H1 (cell line): ENCODE results near the gene ADAM19. TPM values are rescaled to one million over a fixed set of nuclear protein-coding genes. Genes with fewer than 3 reads are reported as not detected.

Experiments used
- CTCF ChIA-PET: fragments of 300-600 bp; sonication (Branson Sonifier 250); formaldehyde crosslinking; loops from one replicate; lab custom pipeline; 2021; ENCODE audit not compliant: partially characterized antibody; lab: Charles Lee
- POLR2A ChIA-PET: fragments of 300-600 bp; sonication (Branson Sonifier 250); formaldehyde crosslinking; loops from one replicate; lab custom pipeline; 2021; ENCODE audit warnings: inconsistent platforms; ENCODE audit not compliant: partially characterized antibody; lab: Charles Lee
- DNase-seq, 2 experiments: peaks; one replicate each; pipeline versions ENCODE4 v3.0.0 to v3.0.0-alpha.2; 2010 to 2022; ENCODE audit warnings: low spot score in 2 of 2, low read depth in 1 of 2, mixed read lengths in 1 of 2
- FAIRE-seq: peaks from 2 replicates; lab custom pipeline; 2011; peaks lifted over from hg19 to GRCh38; lab: Jason Lieb, UNC
- H2AFZ ChIP-seq: 2 replicates; pipeline ENCODE4 v1.8.1; 2012; ENCODE audit warnings: low read length, inconsistent platforms
- H2AK5ac ChIP-seq: 2 replicates; pipeline ENCODE4 v1.6.1; 2013; ENCODE audit warnings: low read depth, low read length
- H2BK120ac ChIP-seq: replicated peaks from 2 replicates; pipeline ENCODE3; 2013; ENCODE audit warnings: low read depth, low read length, inconsistent platforms
- H2BK12ac ChIP-seq: 2 replicates; pipeline ENCODE4 v1.6.1; 2013; ENCODE audit warnings: low read depth, low read length
- H2BK15ac ChIP-seq: 2 replicates; pipeline ENCODE4 v1.6.1; 2013; ENCODE audit warnings: low read length
- H2BK20ac ChIP-seq: 2 replicates; pipeline ENCODE4 v1.6.1; 2013; ENCODE audit warnings: low read length
- H2BK5ac ChIP-seq: 2 replicates; pipeline ENCODE4 v1.6.1; 2013; ENCODE audit warnings: low read depth, low read length
- H3K14ac ChIP-seq: 2 replicates; pipeline ENCODE4 v1.6.1; 2013; ENCODE audit warnings: inconsistent platforms; ENCODE audit not compliant: insufficient read length
- H3K18ac ChIP-seq: 2 replicates; pipeline ENCODE4 v1.6.1; 2013; ENCODE audit warnings: low read length; ENCODE audit errors: extremely low read depth
- H3K23ac ChIP-seq: 2 replicates; pipeline ENCODE4 v1.6.1; 2013; ENCODE audit warnings: inconsistent platforms; ENCODE audit not compliant: insufficient read length
- H3K23me2 ChIP-seq: 2 replicates; pipeline ENCODE4 v1.6.1; 2013; ENCODE audit warnings: low read depth, low read length
- H3K27ac ChIP-seq: 2 replicates; pipeline ENCODE4 v1.6.1; 2011; ENCODE audit warnings: low read depth, low read length, inconsistent platforms
- H3K27me3 ChIP-seq, 4 experiments: replicated peaks in 1 of 4; 1 replicate in 1 of 4; 2 replicates in 3 of 4; pipeline versions ENCODE4 v1.6.1 to v1.8.1; 2011 to 2013; ENCODE audit warnings: low read length in 3 of 4, mild to moderate bottlenecking in 3 of 4, inconsistent platforms in 2 of 4, mixed read lengths in 2 of 4, moderate library complexity in 1 of 4; ENCODE audit not compliant: control insufficient read depth in 3 of 4, insufficient read depth in 3 of 4; ENCODE audit errors: extremely low read depth in 1 of 4
- H3K36me3 ChIP-seq, 4 experiments: 2 replicates each; pipeline versions ENCODE4 v1.6.1 to v1.8.1; 2011 to 2013; ENCODE audit warnings: mild to moderate bottlenecking in 4 of 4, low read length in 3 of 4, moderate library complexity in 2 of 4, control low read depth in 1 of 4, inconsistent platforms in 1 of 4; ENCODE audit not compliant: insufficient read depth in 4 of 4, control insufficient read depth in 2 of 4
- H3K4ac ChIP-seq: replicated peaks from 2 replicates; pipeline ENCODE3; 2013; ENCODE audit warnings: low read length, low read depth, mixed read lengths, inconsistent platforms; ENCODE audit not compliant: insufficient read length
- H3K4me1 ChIP-seq, 4 experiments: replicated peaks in 1 of 4; 1 replicate in 1 of 4; 2 replicates in 3 of 4; pipeline versions ENCODE4 v1.6.1 to v1.8.1; 2011 to 2013; ENCODE audit warnings: low read length in 3 of 4, inconsistent platforms in 2 of 4, mixed read lengths in 1 of 4; ENCODE audit not compliant: insufficient read depth in 4 of 4, control insufficient read depth in 3 of 4
- H3K4me2 ChIP-seq, 2 experiments: 2 replicates each; pipeline versions ENCODE4 v1.6.1 to v1.8.1; 2011 to 2013; ENCODE audit warnings: low read depth in 2 of 2, low read length in 2 of 2, control low read depth in 1 of 2, inconsistent platforms in 1 of 2, mild to moderate bottlenecking in 1 of 2; ENCODE audit not compliant: insufficient read depth in 1 of 2
- H3K4me3 ChIP-seq, 4 experiments: fragments of 200-600, 300-600 bp in 1 of 4; sonication (generic), shearing (Covaris generic), sonication (Bioruptor Twin) in 1 of 4; 2 replicates each; pipeline versions ENCODE4 v1.5.1 to v1.8.1; 2011 to 2016; ENCODE audit warnings: low read length in 4 of 4, low read depth in 3 of 4, control low read depth in 2 of 4, inconsistent platforms in 2 of 4, mild to moderate bottlenecking in 2 of 4, mixed read lengths in 1 of 4, moderate library complexity in 1 of 4; ENCODE audit not compliant: insufficient read depth in 2 of 4; ENCODE audit errors: extremely low read depth in 1 of 4
- H3K56ac ChIP-seq: replicated peaks from 2 replicates; pipeline ENCODE3; 2013; ENCODE audit warnings: low read depth, mild to moderate bottlenecking, mixed read lengths, low read length, inconsistent platforms; ENCODE audit not compliant: insufficient read length
- H3K79me1 ChIP-seq: 2 replicates; pipeline ENCODE4 v1.6.1; 2013; ENCODE audit warnings: low read depth, low read length, control low read depth
- H3K79me2 ChIP-seq, 2 experiments: 2 replicates each; pipeline versions ENCODE4 v1.6.1 to v1.8.1; 2012 to 2013; ENCODE audit warnings: low read length in 2 of 2, mild to moderate bottlenecking in 2 of 2, inconsistent platforms in 1 of 2; ENCODE audit not compliant: insufficient read depth in 2 of 2, control insufficient read depth in 1 of 2
- H3K9ac ChIP-seq, 4 experiments: replicated peaks in 1 of 4; 1 replicate in 1 of 4; 2 replicates in 3 of 4; pipeline versions ENCODE4 v1.6.1 to v1.8.1; 2011 to 2013; ENCODE audit warnings: low read depth in 3 of 4, low read length in 3 of 4, control low read depth in 2 of 4, mild to moderate bottlenecking in 2 of 4, moderate library complexity in 2 of 4, inconsistent platforms in 1 of 4; ENCODE audit errors: extremely low read depth in 1 of 4
- H3K9me3 ChIP-seq, 2 experiments: 2 replicates each; pipeline versions ENCODE4 v1.6.1 to v1.8.1; 2012 to 2013; ENCODE audit warnings: mild to moderate bottlenecking in 2 of 2, moderate library complexity in 2 of 2, control low read depth in 1 of 2, inconsistent platforms in 1 of 2, low read depth in 1 of 2, low read length in 1 of 2, mixed read lengths in 1 of 2; ENCODE audit not compliant: insufficient read depth in 2 of 2
- H4K20me1 ChIP-seq, 2 experiments: replicated peaks in 1 of 2; 2 replicates each; pipeline versions ENCODE3 to v1.8.1; 2011 to 2013; ENCODE audit warnings: inconsistent platforms in 2 of 2, low read length in 2 of 2, mild to moderate bottlenecking in 1 of 2; ENCODE audit not compliant: insufficient read depth in 2 of 2, control insufficient read depth in 1 of 2
- H4K5ac ChIP-seq: 2 replicates; pipeline ENCODE4 v1.6.1; 2013; ENCODE audit warnings: low read length, low read depth, mixed read lengths, inconsistent platforms; ENCODE audit not compliant: insufficient read length
- H4K8ac ChIP-seq: 2 replicates; pipeline ENCODE4 v1.8.0; 2013; ENCODE audit warnings: mild to moderate bottlenecking, moderate library complexity, low read length, inconsistent platforms; ENCODE audit not compliant: insufficient read depth; ENCODE audit errors: extremely low read depth
- H4K91ac ChIP-seq: replicated peaks from 2 replicates; pipeline ENCODE3; 2013; ENCODE audit warnings: low read length, mixed read lengths, inconsistent platforms; ENCODE audit not compliant: insufficient read length
- BRCA1 ChIP-seq: IDR thresholded peaks from 2 replicates; pipeline ENCODE4 v1.6.1; 2012; ENCODE audit warnings: low read depth, low read length, improper control_type of control experiment
- CBX5 ChIP-seq: fragments of 300-800, 300-1000 bp; sonication (generic); IDR thresholded peaks from 2 replicates; pipeline ENCODE4 v1.7.1; 2016; ENCODE audit warnings: antibody characterized with exemption, low read length, low read depth
- CTCF ChIP-seq, 3 experiments: IDR thresholded peaks; 1 replicate in 2 of 3; 2 replicates in 1 of 3; pipeline versions ENCODE4 v1.5.1 to v1.6.1; 2011; ENCODE audit warnings: low read length in 3 of 3, mild to moderate bottlenecking in 3 of 3, inconsistent platforms in 2 of 3, low read depth in 1 of 3, moderate library complexity in 1 of 3; ENCODE audit not compliant: insufficient read depth in 1 of 3; ENCODE audit errors: control extremely low read depth in 1 of 3
- JUND ChIP-seq: IDR thresholded peaks from 2 replicates; pipeline ENCODE4 v1.6.1; 2011; ENCODE audit warnings: mild to moderate bottlenecking, improper control_type of control experiment, low read length
- KDM4A ChIP-seq: IDR thresholded peaks from one replicate; pipeline ENCODE4 v1.7.1; 2012; ENCODE audit warnings: low read depth, mild to moderate bottlenecking, moderate library complexity, low read length, inconsistent platforms; ENCODE audit not compliant: severe bottlenecking
- MAFK ChIP-seq: IDR thresholded peaks from 2 replicates; pipeline ENCODE4 v1.6.1; 2012; ENCODE audit warnings: low read depth, mild to moderate bottlenecking, improper control_type of control experiment, low read length
- RNF2 ChIP-seq: fragments of 200-900, 300-1000 bp; sonication (generic); IDR thresholded peaks from 2 replicates; pipeline ENCODE4 v1.7.1; 2016; ENCODE audit warnings: borderline replicate concordance, low read depth, mild to moderate bottlenecking, antibody characterized with exemption, low read length; ENCODE audit not compliant: poor library complexity, severe bottlenecking; ENCODE audit errors: missing control alignments
- SUZ12 ChIP-seq: fragments of 200-600 bp; sonication (generic); IDR thresholded peaks from 2 replicates; pipeline ENCODE4 v1.6.1; 2012; ENCODE audit warnings: mild to moderate bottlenecking, inconsistent platforms, low read length, moderate library complexity, mixed read lengths
- ZNF274 ChIP-seq: IDR thresholded peaks from 2 replicates; pipeline ENCODE4 v1.7.0; 2012; ENCODE audit warnings: low read length, borderline replicate concordance; ENCODE audit errors: extremely low read depth
- WGBS, 2 experiments: shearing (Covaris generic) in 1 of 2; methylation state at CpG; one replicate each; pipeline versions ENCODE4 v1.1.6 to v1.1.7; 2013 to 2015; ENCODE audit warnings: low lambda C conversion rate in 2 of 2, mixed read lengths in 2 of 2, inconsistent platforms in 1 of 2, low coverage in 1 of 2, missing lambda C conversion rate in 1 of 2; ENCODE audit not compliant: insufficient replicate concordance in 2 of 2, insufficient coverage in 1 of 2, insufficient read length in 1 of 2; ENCODE audit errors: extremely low coverage in 1 of 2, missing lambda C conversion rate in 1 of 2; 5-methylcytosine and 5-hydroxymethylcytosine counted together
- polyA plus RNA-seq, 7 experiments: library from polyadenylated mRNA; depleted of rRNA in 3 of 7; stranded (reverse) in 5 of 7; unstranded in 2 of 7; fragments of >200 nt in 5 of 7; fragments of 200-250 nt in 2 of 7; gene quantifications; 1 replicate in 5 of 7; 2 replicates in 1 of 7; 4 replicates in 1 of 7; pipeline versions ENCODE4 v1.2.1 to v1.2.3, GENCODE V29; 2011 to 2013; ENCODE audit warnings: missing spikeins in 2 of 7, mixed read lengths in 2 of 7
- total RNA-seq: library from RNA; stranded (reverse); fragmentation: NEBNext Ultra II Directional; extraction: Animal tissue kit (Norgen Biotek cat#: 25700); gene quantifications from 2 replicates; pipeline ENCODE4 v1.2.1, GENCODE V29; 2021

ADAM19 gene
- total and polyA plus RNA-seq, 2 of the 8 experiments (the other 6 are each of a cell fraction or from before 2014, with no cell fraction given), result 6.5 to 22.7 TPM

- Histone ChIP-seq H3K56ac (no peak overlapping the region), H2BK15ac (no peak overlapping the region), H2BK5ac (no peak overlapping the region), H3K4ac (no peak overlapping the region), H2AK5ac (no peak overlapping the region), H2BK120ac (no peak overlapping the region), H4K8ac (no peak overlapping the region; the same call in 1 of the 2 replicates), H3K9me3 (0 out of 4 replicates have a peak, but pooled peaks cover 0 to 2% of the 10 kb centered on the region in 2 experiments), H3K27ac (no peak overlapping the region), H3K4me3 (no peak overlapping the region), H3K79me1 (no peaks in the 10 kb centered on the region; the same call in 1 of the 2 replicates), H3K4me2 (no peak overlapping the region), H2AFZ (peak overlapping the region; percentile 25; the same call in 1 of the 2 replicates), H3K79me2 (no peaks in the 10 kb centered on the region), H4K91ac (no peak overlapping the region), H3K36me3 (no peaks in the 10 kb centered on the region), H3K14ac (no peak overlapping the region), H4K20me1 (peaks cover 0 to 2% of the 10 kb centered on the region in 2 experiments), H3K4me1 (peaks cover 0 to 2% (median 0%) of the 10 kb centered on the region in 4 experiments; a peak in 1 of 7 replicates), H3K27me3 (no peaks in the 10 kb centered on the region; a peak in 2 of 7 replicates), H4K5ac (no peak overlapping the region), H2BK20ac (no peak overlapping the region), H3K9ac (no peak overlapping the region), H3K23ac (no peak overlapping the region), H3K18ac (no peak overlapping the region), H2BK12ac (no peak overlapping the region), H3K23me2 (no peaks in the 10 kb centered on the region)
- DNase-seq, result no peak
- WGBS, 2 experiments, result 90% methylated on average over 12 of the region's 13 CpGs; no CpG with 5 or more reads in 1 of the 2 experiments
- CTCF ChIA-PET, result interaction anchor here (0.6 to 8.5 kb wide), 14 partner anchors 9 to 1739 kb away, joined by 3 to 112 read pairs (median 6); partner anchors contain the start of gene NIPAL4
- POLR2A ChIA-PET, result no interaction called here
- no peak for FAIRE-seq
- TF ChIP-seq ZNF274 (no peak), JUND (no peak), RNF2 (no peak), MAFK (no peak), CTCF (IDR thresholded peaks at IDR 0.05; ENCODE audit: control extremely low read depth in 1 of 3, insufficient read depth in 1 of 3, low read depth in 1 of 3, low read length in 3 of 3) (no peak), SUZ12 (no peak), KDM4A (no peak), CBX5 (no peak), BRCA1 (no peak)
Measured at GRCh38 chr5:157468293-157468965, 107.1 kb downstream of the ADAM19 start.
